Fibroblast of villous mesenchyme (primary cell): ENCODE measurements around the gene TLR9. TPM values are rescaled to one million over a fixed set of nuclear protein-coding genes. Genes with fewer than 3 reads are reported as not detected.

Experiments
- DNase-seq: peaks from one replicate; pipeline ENCODE4 v3.0.0-alpha.2; 2010; ENCODE audit warnings: low read depth
- H3K4me3 ChIP-seq: 2 replicates; pipeline ENCODE4 v1.5.1; 2011; ENCODE audit warnings: low read depth, mild to moderate bottlenecking, low read length
- CTCF ChIP-seq: IDR thresholded peaks from 2 replicates; pipeline ENCODE4 v1.5.1; 2012; ENCODE audit warnings: low read depth, mild to moderate bottlenecking, low read length; ENCODE audit not compliant: insufficient read depth
- total RNA-seq: library from RNA; depleted of rRNA; stranded (reverse); fragments of >200 nt; gene quantifications from 2 replicates; pipeline ENCODE4 v1.2.3, GENCODE V29; 2012

The TLR9 gene
- total RNA-seq, 1 donor = not detected

- peak overlapping the region; percentile 80 for H3K4me3 ChIP-seq
Measured at GRCh38 chr3:52240059-52240885, 14.8 kb upstream of the TLR9 start.

GRCh38 chr3:52238761-52239701, 13.6 kb upstream of the TLR9 start, which contains the start of gene TWF2:
Gene TWF2 (minus strand): TSS chr3:52239158. CDS start chr3:52239016, 142 bp downstream.
- peak within 1 kb of the TSS; percentile 80 for H3K4me3 ChIP-seq
- peak; percentile 74 for DNase-seq
- peak; percentile 51 for TF ChIP-seq CTCF

More at GRCh38 chr3:52240059-52240885, 14.8 kb upstream of the TLR9 start:
- peak; percentile 99 for DNase-seq
- TF ChIP-seq CTCF = peak; percentile 20

GRCh38 chr3:52238193-52238760, 12.8 kb upstream of the TLR9 start:
- peak overlapping the region; percentile 80 for H3K4me3 ChIP-seq
- TF ChIP-seq CTCF = no peak
- DNase-seq = no peak

- DNase-seq = peak; percentile 87
- peak overlapping the region; percentile 80 for H3K4me3 ChIP-seq
- TF ChIP-seq CTCF = peak; percentile 8
Measured at GRCh38 chr3:52237657-52238172, 12.3 kb upstream of the TLR9 start.

- no peak for TF ChIP-seq CTCF
- peak overlapping the region; percentile 80 for H3K4me3 ChIP-seq
- DNase-seq = no peak
Measured at GRCh38 chr3:52237006-52237656, 11.7 kb upstream of the TLR9 start.

GRCh38 chr3:52236424-52236886, 11.0 kb upstream of the TLR9 start:
- TF ChIP-seq CTCF = no peak
- no peak overlapping the region for H3K4me3 ChIP-seq
- no peak for DNase-seq
